ENCODE results near the gene RBM8A.

GRCh38 chr1:145906954-145907753 lies 20.1 kb downstream of the RBM8A start:
- TF ChIP-seq CTCF (IDR thresholded peaks at IDR 0.05): no peak
- TF ChIP-seq POLR2A (IDR thresholded peaks at IDR 0.05): no peak
- TF ChIP-seq POLR2AphosphoS5 (IDR thresholded peaks at IDR 0.05): no peak
- no peak for TF ChIP-seq EP300 (IDR thresholded peaks at IDR 0.05)
